SH-SY5Y (cell line): ENCODE data around the gene HSPA9.

ENCODE experiments used
- GATA2 ChIP-seq: IDR thresholded peaks from 2 replicates; pipeline ENCODE4 v1.6.1; 2011; ENCODE audit warnings: mild to moderate bottlenecking, low read depth, low read length
- GATA3 ChIP-seq: IDR thresholded peaks from 2 replicates; pipeline ENCODE4 v1.6.1; 2011; ENCODE audit warnings: low read depth, mild to moderate bottlenecking, low read length, moderate library complexity

- TF ChIP-seq GATA2 (no peak), GATA3 (no peak)
These were observed 19.3 kb upstream of the HSPA9 start for GRCh38 chr5:138594305-138595058.
